ENCODE data around the gene LDLRAD4.

LDLRAD4 gene

GRCh38 chr18:13566941-13567746 lies 348.6 kb downstream of the LDLRAD4 start:
- no peak for DNase-seq

- no peak for DNase-seq
Measured at GRCh38 chr18:13568443-13569392, 350.2 kb downstream of the LDLRAD4 start.

GRCh38 chr18:13570216-13570615 lies 351.7 kb downstream of the LDLRAD4 start:
- no peak for DNase-seq

GRCh38 chr18:13570856-13571495 lies 352.4 kb downstream of the LDLRAD4 start:
- DNase-seq: no peak

- DNase-seq: no peak
Measured at GRCh38 chr18:13572148-13572547, 353.6 kb downstream of the LDLRAD4 start.

- no peak for DNase-seq
Measured at GRCh38 chr18:13572721-13573120, 354.2 kb downstream of the LDLRAD4 start.

GRCh38 chr18:13573750-13574149 lies 355.2 kb downstream of the LDLRAD4 start:
- DNase-seq: no peak

GRCh38 chr18:13574355-13574754 lies 355.8 kb downstream of the LDLRAD4 start:
- DNase-seq: no peak

GRCh38 chr18:13574761-13575160 lies 356.2 kb downstream of the LDLRAD4 start:
- DNase-seq: no peak

- no peak for DNase-seq
Measured at GRCh38 chr18:13576598-13576997, 358.0 kb downstream of the LDLRAD4 start.

- no peak for DNase-seq
Measured at GRCh38 chr18:13577091-13577697, 358.6 kb downstream of the LDLRAD4 start.

GRCh38 chr18:13577781-13578180 lies 359.2 kb downstream of the LDLRAD4 start:
- no peak for DNase-seq

GRCh38 chr18:13578400-13578799 lies 359.8 kb downstream of the LDLRAD4 start:
- DNase-seq: no peak

- no peak for DNase-seq
Measured at GRCh38 chr18:13579874-13580273, 361.3 kb downstream of the LDLRAD4 start.

- no peak for DNase-seq
Measured at GRCh38 chr18:13580351-13580750, 361.8 kb downstream of the LDLRAD4 start.

GRCh38 chr18:13580991-13581390 lies 362.4 kb downstream of the LDLRAD4 start:
- no peak for DNase-seq

GRCh38 chr18:13581496-13582177 lies 363.1 kb downstream of the LDLRAD4 start:
- DNase-seq: no peak

GRCh38 chr18:13582178-13582670 lies 363.7 kb downstream of the LDLRAD4 start:
- DNase-seq: no peak

- DNase-seq: no peak
Measured at GRCh38 chr18:13583576-13584550, 365.3 kb downstream of the LDLRAD4 start.

GRCh38 chr18:13584825-13585224 lies 366.3 kb downstream of the LDLRAD4 start:
- no peak for DNase-seq

All from right forelimb (tissue), 1 donor.